ENCODE data around the gene NPDC1. TPM values are rescaled to one million over a fixed set of nuclear protein-coding genes. Genes with fewer than 3 reads are reported as not detected.

NPDC1 gene
- polyA plus RNA-seq, 3 donors, result 0.51 to 2.7 TPM; not detected in 1

GRCh38 chr9:137009217-137009616 is 36.8 kb downstream of the NPDC1 start:
- H4K20me1 ChIP-seq (ENCODE audit: insufficient read depth, low read length), result no peaks in the 10 kb centered on the region
- H3K27ac Mint-ChIP-seq, result no peak overlapping the region
- no peak for TF ChIP-seq CTCF (IDR thresholded peaks at IDR 0.05)
- H3K4me3 ChIP-seq (replicated peaks in 1 of 3; ENCODE audit: low read depth in 2 of 3, low read length in 3 of 3), result no peak overlapping the region
- no peak for DNase-seq
- no peak overlapping the region for H3K4me2 ChIP-seq (replicated peaks; ENCODE audit: extremely low read depth, low read length, poor library complexity, severe bottlenecking)
- peaks cover 0 to 10% of the 10 kb centered on the region in 2 donors for H3K9me3 ChIP-seq (replicated peaks in 1 of 2; ENCODE audit: control insufficient read depth in 1 of 2, insufficient read depth in 1 of 2, low read length in 2 of 2)
- H3K4me1 Mint-ChIP-seq, result peaks cover 3% of the 10 kb centered on the region
- intact Hi-C loops (cut with micrococcal nuclease), result no loop called here
- peaks cover 5 to 8% (median 6%) of the 10 kb centered on the region in 3 donors for H3K27me3 Mint-ChIP-seq (ENCODE audit: low read depth in 3 of 3)
- no peaks in the 10 kb centered on the region for H3K27me3 ChIP-seq (ENCODE audit: control insufficient read depth in 2 of 2, insufficient read depth in 2 of 2, low read length in 2 of 2)
- no peaks in the 10 kb centered on the region for H3K36me3 ChIP-seq (replicated peaks in 1 of 2; ENCODE audit: control insufficient read depth in 1 of 2, insufficient read depth in 2 of 2, low read length in 2 of 2)
- H3K4me3 Mint-ChIP-seq, result no peak overlapping the region
- H2AFZ ChIP-seq (ENCODE audit: insufficient read depth, low read depth, low read length, poor library complexity, severe bottlenecking), result no peak overlapping the region
- no peaks in the 10 kb centered on the region for H3K79me2 ChIP-seq (ENCODE audit: insufficient read depth, low read length)
- H3K9me3 Mint-ChIP-seq, result peaks cover 4 to 16% (median 7%) of the 10 kb centered on the region in 7 donors
- no peak overlapping the region for H3K27ac ChIP-seq (ENCODE audit: low read depth in 1 of 2, low read length in 2 of 2)
- 100% methylated on average over 6 of the region's 18 CpGs for WGBS (ENCODE audit: insufficient coverage)
- H3K4me1 ChIP-seq (ENCODE audit: control insufficient read depth in 1 of 2, insufficient read depth in 2 of 2, low read length in 2 of 2), result no peaks in the 10 kb centered on the region
- H3K36me3 Mint-ChIP-seq, result peaks cover 4 to 17% of the 10 kb centered on the region in 2 donors
- no peak overlapping the region for H3K9ac ChIP-seq (ENCODE audit: insufficient read depth, low read length, poor library complexity, severe bottlenecking)

- Mint-ChIP-seq H3K4me3 (no peak overlapping the region), H3K9me3 (peaks cover 4 to 16% (median 7%) of the 10 kb centered on the region in 7 donors), H3K36me3 (peaks cover 4 to 15% of the 10 kb centered on the region in 2 donors), H3K4me1 (peaks cover 3% of the 10 kb centered on the region), H3K27ac (no peak overlapping the region), H3K27me3 (ENCODE audit: low read depth in 3 of 3) (peaks cover 5 to 8% (median 6%) of the 10 kb centered on the region in 3 donors)
- no peak for TF ChIP-seq CTCF (IDR thresholded peaks at IDR 0.05)
- no peaks in the 10 kb centered on the region for H3K4me1 ChIP-seq (ENCODE audit: control insufficient read depth in 1 of 2, insufficient read depth in 2 of 2, low read length in 2 of 2)
- no peak overlapping the region for H3K4me3 ChIP-seq (replicated peaks in 1 of 3; ENCODE audit: low read depth in 2 of 3, low read length in 3 of 3)
- H3K79me2 ChIP-seq (ENCODE audit: insufficient read depth, low read length), result no peaks in the 10 kb centered on the region
- H3K9me3 ChIP-seq (replicated peaks in 1 of 2; ENCODE audit: control insufficient read depth in 1 of 2, insufficient read depth in 1 of 2, low read length in 2 of 2), result peaks cover 0 to 10% of the 10 kb centered on the region in 2 donors
- H3K27ac ChIP-seq (ENCODE audit: low read depth in 1 of 2, low read length in 2 of 2), result no peak overlapping the region
- H3K36me3 ChIP-seq (replicated peaks in 1 of 2; ENCODE audit: control insufficient read depth in 1 of 2, insufficient read depth in 2 of 2, low read length in 2 of 2), result no peaks in the 10 kb centered on the region
- no peaks in the 10 kb centered on the region for H4K20me1 ChIP-seq (ENCODE audit: insufficient read depth, low read length)
- no peak overlapping the region for H3K9ac ChIP-seq (ENCODE audit: insufficient read depth, low read length, poor library complexity, severe bottlenecking)
- intact Hi-C loops (cut with micrococcal nuclease), result no loop called here
- H3K27me3 ChIP-seq (ENCODE audit: control insufficient read depth in 2 of 2, insufficient read depth in 2 of 2, low read length in 2 of 2), result no peaks in the 10 kb centered on the region
- DNase-seq, result no peak
- H3K4me2 ChIP-seq (replicated peaks; ENCODE audit: extremely low read depth, low read length, poor library complexity, severe bottlenecking), result no peak overlapping the region
- no peak overlapping the region for H2AFZ ChIP-seq (ENCODE audit: insufficient read depth, low read depth, low read length, poor library complexity, severe bottlenecking)
- 86% methylated on average over 21 of the region's 22 CpGs for WGBS (ENCODE audit: insufficient coverage)
Observed at GRCh38 chr9:137008312-137008711, 37.7 kb downstream of the NPDC1 start.

All from CD14-positive monocyte (primary cell).